GM23338 (cell line): Measurements from ENCODE around the gene FAM153A.
"Not testable (repeated sequence)": the region's sequence is repeated elsewhere in the genome, so short reads cannot be mapped to it uniquely, and the experiment has no call there.

Experiments
- POLR2AphosphoS5 ChIP-seq: IDR thresholded peaks from 2 replicates; pipeline ENCODE4 v1.6.1; 2016; ENCODE audit warnings: antibody characterized with exemption, low read depth
- TF ChIP-seq, protein P1 (sequence below), 2 experiments: fragments of 200-600 bp in 1 of 2; sonication (generic) in 1 of 2; conservative IDR thresholded peaks; 2 replicates each; pipeline versions ENCODE4 v1.5.1 to v1.6.1; 2016 to 2017; ENCODE audit warnings: antibody characterized with exemption in 2 of 2, low read depth in 2 of 2, mild to moderate bottlenecking in 2 of 2, moderate library complexity in 1 of 2

DNA sequence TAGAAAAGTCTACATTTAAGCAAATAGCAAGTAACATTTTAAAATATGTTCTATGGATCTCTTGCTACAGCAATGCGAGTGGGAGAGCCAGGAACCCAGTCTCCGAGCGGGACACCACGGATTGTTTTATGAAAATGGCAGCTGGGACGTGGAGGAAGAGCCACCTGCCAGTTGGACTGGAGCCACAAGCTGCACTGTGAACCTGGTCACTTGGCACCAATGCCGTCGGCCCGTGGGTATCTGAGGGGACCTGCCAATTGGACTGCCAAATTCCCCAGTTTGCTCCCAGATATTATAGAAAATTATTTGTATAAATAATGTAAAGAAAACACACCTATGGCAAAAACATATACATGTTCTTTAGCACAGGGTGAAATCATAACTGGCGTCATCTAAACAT is 10.6 kb upstream of the FAM153A start:
- TF ChIP-seq, protein P1, sequence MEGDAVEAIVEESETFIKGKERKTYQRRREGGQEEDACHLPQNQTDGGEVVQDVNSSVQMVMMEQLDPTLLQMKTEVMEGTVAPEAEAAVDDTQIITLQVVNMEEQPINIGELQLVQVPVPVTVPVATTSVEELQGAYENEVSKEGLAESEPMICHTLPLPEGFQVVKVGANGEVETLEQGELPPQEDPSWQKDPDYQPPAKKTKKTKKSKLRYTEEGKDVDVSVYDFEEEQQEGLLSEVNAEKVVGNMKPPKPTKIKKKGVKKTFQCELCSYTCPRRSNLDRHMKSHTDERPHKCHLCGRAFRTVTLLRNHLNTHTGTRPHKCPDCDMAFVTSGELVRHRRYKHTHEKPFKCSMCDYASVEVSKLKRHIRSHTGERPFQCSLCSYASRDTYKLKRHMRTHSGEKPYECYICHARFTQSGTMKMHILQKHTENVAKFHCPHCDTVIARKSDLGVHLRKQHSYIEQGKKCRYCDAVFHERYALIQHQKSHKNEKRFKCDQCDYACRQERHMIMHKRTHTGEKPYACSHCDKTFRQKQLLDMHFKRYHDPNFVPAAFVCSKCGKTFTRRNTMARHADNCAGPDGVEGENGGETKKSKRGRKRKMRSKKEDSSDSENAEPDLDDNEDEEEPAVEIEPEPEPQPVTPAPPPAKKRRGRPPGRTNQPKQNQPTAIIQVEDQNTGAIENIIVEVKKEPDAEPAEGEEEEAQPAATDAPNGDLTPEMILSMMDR (conservative IDR thresholded peaks at IDR 0.05; ENCODE audit: low read depth in 2 of 2) = not testable (repeated sequence)
- TF ChIP-seq POLR2AphosphoS5 = not testable (repeated sequence)
